ENCODE results near the gene TMCO2.

- TF ChIP-seq SUZ12 (IDR thresholded peaks at IDR 0.05; ENCODE audit: extremely low read depth, insufficient read depth, insufficient read length): no peak
- no peak for TF ChIP-seq ZNF274 (IDR thresholded peaks at IDR 0.05; ENCODE audit: low read depth, low read length)
Measured at GRCh38 chr1:40300651-40301050, 52.9 kb downstream of the TMCO2 start.

All from NT2/D1 (cell line).